Astrocyte of the spinal cord (primary cell): Measurements from ENCODE around the gene ZNF296.

Experiments
- DNase-seq: peaks from one replicate; pipeline ENCODE4 v3.0.0; 2011; ENCODE audit warnings: low read depth, low spot score
- H3K4me3 ChIP-seq: 2 replicates; pipeline ENCODE4 v1.5.1; 2011; ENCODE audit warnings: low read depth, mild to moderate bottlenecking, low read length, moderate library complexity
- CTCF ChIP-seq: IDR thresholded peaks from 2 replicates; pipeline ENCODE4 v1.5.1; 2012; ENCODE audit warnings: low read depth, mild to moderate bottlenecking, low read length, inconsistent platforms
- in situ Hi-C: cut with HindIII; loops from 2 replicates; pipeline ENCODE4 v1.10.0; 2017; ENCODE audit warnings: low sequenced_read_pairs

The ZNF296 gene

GRCh38 chr19:45095496-45096413 is 19.5 kb upstream of the ZNF296 start:
- in situ Hi-C loops, result no loop called here
- TF ChIP-seq CTCF, result no peak
- no peak for DNase-seq
- H3K4me3 ChIP-seq, result no peak overlapping the region

- in situ Hi-C loops, result no loop called here
- no peak for DNase-seq
- no peak overlapping the region for H3K4me3 ChIP-seq
- no peak for TF ChIP-seq CTCF
Measured at GRCh38 chr19:45094707-45095106, 18.4 kb upstream of the ZNF296 start.

GRCh38 chr19:45094137-45094536 is 17.9 kb upstream of the ZNF296 start:
- in situ Hi-C loops, result no loop called here
- peak overlapping the region; percentile 94 for H3K4me3 ChIP-seq
- no peak for TF ChIP-seq CTCF
- no peak for DNase-seq

- in situ Hi-C loops, result no loop called here
- peak; percentile 98 for DNase-seq
- peak; percentile 22 for TF ChIP-seq CTCF
- peak within 1 kb of the TSS; percentile 94 for H3K4me3 ChIP-seq
Measured at GRCh38 chr19:45092747-45093678, 16.7 kb upstream of the ZNF296 start, which contains the start of gene PPP1R37. TSS of gene PPP1R37 (plus strand) at chr19:45093179. CDS start at chr19:45093326, 147 bp downstream.

GRCh38 chr19:45091031-45091923 is 15.0 kb upstream of the ZNF296 start:
- peak overlapping the region; percentile 94 for H3K4me3 ChIP-seq
- in situ Hi-C loops, result no loop called here
- no peak for TF ChIP-seq CTCF
- DNase-seq, result peak; percentile 99

GRCh38 chr19:45090606-45091005 is 14.3 kb upstream of the ZNF296 start:
- no peak for TF ChIP-seq CTCF
- no peak overlapping the region for H3K4me3 ChIP-seq
- DNase-seq, result no peak
- in situ Hi-C loops, result no loop called here
